Endothelial cell of umbilical vein (primary cell): ENCODE measurements around the gene LMAN1L.

ENCODE experiments used
- CTCF ChIP-seq, 2 donors: IDR thresholded peaks; 1 replicate in 1 of 2; 2 replicates in 1 of 2; pipeline ENCODE4 v1.5.1; 2011; ENCODE audit warnings: low read length in 2 of 2, mild to moderate bottlenecking in 2 of 2, moderate library complexity in 2 of 2, control low read depth in 1 of 2, inconsistent platforms in 1 of 2, low read depth in 1 of 2; ENCODE audit not compliant: insufficient read depth in 1 of 2; ENCODE audit errors: extremely low read depth in 1 of 2
- EZH2 ChIP-seq: IDR thresholded peaks from 2 replicates; pipeline ENCODE4 v1.6.1; 2012; ENCODE audit warnings: borderline replicate concordance, low read depth, mild to moderate bottlenecking, moderate library complexity, low read length, inconsistent platforms; ENCODE audit not compliant: severe bottlenecking
- GATA2 ChIP-seq: IDR thresholded peaks from 2 replicates; pipeline ENCODE4 v1.7.0; 2011; ENCODE audit warnings: low read depth, mild to moderate bottlenecking, moderate library complexity, mixed read lengths, low read length; ENCODE audit not compliant: insufficient read length, insufficient read depth
- MYC ChIP-seq: IDR thresholded peaks from one replicate; pipeline ENCODE4 v1.6.1; 2011; ENCODE audit warnings: mild to moderate bottlenecking, low read depth, low read length
- POLR2A ChIP-seq: IDR thresholded peaks from 2 replicates; pipeline ENCODE4 v1.6.1; 2012; ENCODE audit warnings: low read depth, mild to moderate bottlenecking, control low read depth, low read length
- POLR2AphosphoS5 ChIP-seq: IDR thresholded peaks from 2 replicates; pipeline ENCODE4 v1.6.1; 2012; ENCODE audit warnings: low read depth, mild to moderate bottlenecking, control low read depth, low read length, moderate library complexity; ENCODE audit not compliant: insufficient read depth

- TF ChIP-seq CTCF (IDR thresholded peaks at IDR 0.05; ENCODE audit: extremely low read depth in 1 of 2, insufficient read depth in 1 of 2, low read depth in 1 of 2, low read length in 2 of 2) (no peak), EZH2 (no peak), POLR2AphosphoS5 (no peak), MYC (no peak), GATA2 (no peak), POLR2A (no peak)
Observed at GRCh38 chr15:74790080-74790916, 22.3 kb upstream of the LMAN1L start.
